GM12873 (cell line): ENCODE data around the gene UBQLN4.

Source experiments
- TF ChIP-seq, protein P1 (sequence below): IDR thresholded peaks from 2 replicates; pipeline ENCODE4 v1.5.1; 2012; ENCODE audit warnings: low read depth, mild to moderate bottlenecking, moderate library complexity, low read length, control low read depth; ENCODE audit not compliant: insufficient read depth; ENCODE audit errors: missing control alignments

Gene UBQLN4

DNA sequence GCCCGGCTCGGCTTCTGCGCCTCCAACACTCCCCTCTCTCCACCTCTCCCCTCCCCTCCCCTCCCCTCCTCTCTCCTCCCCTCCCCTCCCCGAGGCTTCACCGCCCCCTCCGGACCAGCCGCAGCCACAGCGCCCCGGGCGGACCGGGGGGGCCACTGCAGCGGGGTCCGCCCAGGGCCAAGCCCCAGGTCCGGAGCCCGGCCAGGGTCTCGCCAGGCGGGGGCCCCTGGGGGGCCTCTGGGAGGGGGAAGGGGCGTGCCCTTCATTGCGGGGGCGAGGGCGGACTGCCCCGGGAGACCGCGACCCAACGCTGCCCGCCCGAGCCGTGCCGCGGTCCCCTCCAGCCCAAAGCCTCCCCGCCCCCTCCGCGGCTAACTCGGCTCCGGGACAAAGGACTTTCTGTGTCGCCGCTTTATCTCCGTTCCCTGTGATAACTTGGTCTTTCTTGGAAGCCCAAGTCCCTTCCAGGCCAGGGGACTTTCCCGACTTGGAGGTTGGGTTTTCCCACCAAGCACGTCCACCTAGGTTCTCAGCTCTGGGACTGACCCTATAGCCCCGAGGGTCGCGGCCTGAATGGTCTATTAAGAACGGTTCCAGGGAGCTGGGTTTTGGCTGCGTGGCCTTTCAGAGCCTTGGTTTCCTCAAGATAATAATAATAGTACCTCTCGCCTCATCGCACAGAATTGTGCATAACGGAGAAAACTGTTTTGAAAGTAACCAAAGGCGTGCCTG lies at the start of gene UBQLN4:
TSS of gene UBQLN4 (minus strand) at position 31 of the 732 bp plus-strand sequence. CDS start 97 bp downstream, outside the sequence.
- TF ChIP-seq, protein P1, sequence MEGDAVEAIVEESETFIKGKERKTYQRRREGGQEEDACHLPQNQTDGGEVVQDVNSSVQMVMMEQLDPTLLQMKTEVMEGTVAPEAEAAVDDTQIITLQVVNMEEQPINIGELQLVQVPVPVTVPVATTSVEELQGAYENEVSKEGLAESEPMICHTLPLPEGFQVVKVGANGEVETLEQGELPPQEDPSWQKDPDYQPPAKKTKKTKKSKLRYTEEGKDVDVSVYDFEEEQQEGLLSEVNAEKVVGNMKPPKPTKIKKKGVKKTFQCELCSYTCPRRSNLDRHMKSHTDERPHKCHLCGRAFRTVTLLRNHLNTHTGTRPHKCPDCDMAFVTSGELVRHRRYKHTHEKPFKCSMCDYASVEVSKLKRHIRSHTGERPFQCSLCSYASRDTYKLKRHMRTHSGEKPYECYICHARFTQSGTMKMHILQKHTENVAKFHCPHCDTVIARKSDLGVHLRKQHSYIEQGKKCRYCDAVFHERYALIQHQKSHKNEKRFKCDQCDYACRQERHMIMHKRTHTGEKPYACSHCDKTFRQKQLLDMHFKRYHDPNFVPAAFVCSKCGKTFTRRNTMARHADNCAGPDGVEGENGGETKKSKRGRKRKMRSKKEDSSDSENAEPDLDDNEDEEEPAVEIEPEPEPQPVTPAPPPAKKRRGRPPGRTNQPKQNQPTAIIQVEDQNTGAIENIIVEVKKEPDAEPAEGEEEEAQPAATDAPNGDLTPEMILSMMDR, result peak; percentile 61

DNA sequence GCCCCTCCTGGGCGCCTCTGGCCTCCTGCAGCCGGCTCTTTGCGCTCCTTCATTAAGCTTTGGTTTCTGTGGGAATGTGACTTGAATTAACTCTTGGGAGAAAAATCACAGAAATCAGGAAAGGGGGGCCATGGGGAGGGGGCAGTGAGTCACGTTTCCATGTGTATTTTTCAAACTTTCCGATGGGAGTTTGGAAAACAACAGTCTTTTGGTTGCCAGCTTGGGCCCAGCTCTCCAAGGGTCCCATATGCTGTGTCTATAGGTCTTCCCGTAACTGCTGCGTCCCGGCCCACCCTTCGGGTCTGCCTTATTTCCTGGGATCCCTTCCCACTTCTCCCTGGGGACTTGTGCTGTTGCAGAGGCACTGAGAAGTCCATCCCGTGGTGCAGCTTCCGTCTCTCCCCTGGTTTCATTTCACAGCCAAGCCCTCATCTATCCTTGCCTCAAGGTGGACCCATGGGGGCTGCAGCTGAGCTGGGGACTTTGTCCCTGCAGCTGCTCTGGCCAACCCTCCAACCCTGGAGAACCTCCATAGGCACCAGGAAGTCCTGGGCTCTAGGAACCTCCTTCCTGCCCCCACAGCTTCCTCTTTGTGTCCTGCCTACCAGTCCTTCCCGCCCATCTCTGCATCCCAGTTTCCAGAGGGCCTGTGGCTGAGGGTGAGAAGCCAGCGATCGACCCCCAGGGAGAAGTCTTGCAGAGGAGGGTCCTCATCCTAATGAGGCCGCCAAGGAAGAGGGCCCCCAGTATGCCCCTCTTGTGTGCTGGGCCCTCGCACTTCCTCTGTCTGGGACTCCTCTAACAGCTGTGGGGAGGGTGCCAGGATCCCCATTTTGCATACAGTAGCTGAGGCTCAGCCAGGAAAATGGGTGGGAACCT lies 49.3 kb upstream of the UBQLN4 start:
- TF ChIP-seq, protein P1, result no peak

DNA sequence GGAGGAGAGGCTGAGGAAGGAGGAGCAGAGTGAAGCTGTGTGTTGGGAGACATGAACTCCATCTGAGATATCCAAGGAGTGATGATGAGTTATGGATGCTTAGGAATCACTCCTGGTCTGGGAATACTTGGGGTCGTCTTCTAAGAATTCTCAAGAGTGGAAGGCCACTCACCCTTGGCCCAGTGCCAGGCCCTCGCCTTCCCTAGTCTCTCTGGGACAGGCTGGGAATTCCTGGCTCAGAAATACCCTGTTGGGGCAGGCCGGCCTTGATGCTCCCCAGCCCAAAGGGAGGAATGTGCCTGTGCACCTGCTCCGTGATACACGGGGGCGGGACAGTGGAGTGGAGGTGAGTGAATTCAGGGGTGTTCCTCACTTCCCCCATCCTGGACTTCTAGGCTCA lies 48.3 kb upstream of the UBQLN4 start:
- TF ChIP-seq, protein P1, result no peak

DNA sequence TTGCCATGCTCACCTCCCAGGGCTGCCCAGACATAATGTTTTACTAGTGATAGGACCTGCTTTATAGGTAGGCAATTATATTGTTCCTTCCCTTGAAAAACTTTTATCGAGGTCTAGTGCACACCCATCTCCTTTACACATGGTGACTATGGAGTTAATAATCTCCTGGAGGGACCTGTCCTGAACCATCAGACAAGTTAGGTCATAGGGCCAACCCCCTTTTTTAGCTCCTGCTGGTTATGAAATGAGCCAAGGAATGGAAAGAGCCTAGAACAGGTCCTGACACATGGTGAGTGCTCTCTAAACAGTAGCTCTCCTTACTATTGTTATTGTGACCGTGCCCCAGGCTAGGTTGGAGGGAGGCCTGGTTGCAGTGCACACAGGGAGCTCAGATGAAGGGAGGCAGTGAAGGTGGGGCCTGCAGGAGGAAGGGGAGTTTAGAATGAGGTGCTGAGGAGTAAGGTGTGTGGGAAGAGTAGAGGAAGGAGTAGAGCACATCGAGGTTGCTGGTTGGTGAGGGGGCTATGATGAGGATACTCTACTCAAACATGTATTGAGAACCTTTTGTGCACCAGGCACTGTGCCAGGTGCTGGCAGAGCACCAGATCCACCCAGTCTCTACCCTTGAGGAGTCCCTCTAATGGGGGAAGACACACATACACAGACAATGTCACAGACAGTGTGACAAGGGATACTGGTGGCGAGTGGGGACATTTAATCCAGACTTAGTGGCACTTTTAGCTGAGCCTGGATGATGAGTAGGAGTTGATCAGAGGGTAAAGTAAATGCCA lies 46.8 kb upstream of the UBQLN4 start:
- TF ChIP-seq, protein P1, result no peak

DNA sequence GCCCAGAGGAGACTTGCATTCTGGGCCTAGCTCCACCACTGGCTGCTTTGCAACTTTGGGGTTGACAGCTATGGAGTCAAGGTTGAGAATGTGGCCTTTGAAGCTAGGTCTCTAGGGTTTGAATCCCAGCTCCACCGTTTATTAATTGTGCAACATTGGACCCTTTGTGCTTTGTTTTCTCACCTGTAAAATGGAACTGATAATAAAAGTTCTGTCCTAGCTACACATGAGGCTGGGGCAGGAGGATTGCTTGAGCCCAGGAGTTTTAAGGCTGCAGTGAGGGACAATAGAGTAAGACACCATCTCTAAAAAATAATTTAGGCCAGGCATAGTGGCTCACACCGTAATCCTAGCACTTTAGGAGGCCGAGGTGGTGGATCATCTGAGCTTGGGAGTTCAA lies 45.7 kb upstream of the UBQLN4 start:
- TF ChIP-seq, protein P1, result no peak

DNA sequence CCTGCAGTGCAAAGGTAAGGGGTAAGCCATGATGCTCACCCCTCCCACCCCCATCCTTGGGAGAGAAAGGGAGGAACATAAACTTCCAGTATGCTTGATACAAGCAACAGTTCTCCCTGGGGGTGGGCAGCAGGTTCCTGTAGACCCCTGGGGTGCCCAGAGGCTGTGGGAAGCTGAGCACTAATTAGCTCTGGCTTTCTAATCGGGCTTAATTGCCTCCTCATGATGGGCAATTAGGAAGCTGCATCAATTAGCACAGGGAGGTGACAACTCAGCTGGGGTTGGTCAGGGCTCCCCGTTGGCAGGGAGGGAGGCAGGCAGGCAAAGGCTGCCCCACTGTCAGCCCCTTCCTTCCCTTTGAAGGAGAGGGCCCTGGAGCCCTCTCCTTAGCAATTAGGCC lies 45.2 kb upstream of the UBQLN4 start:
- TF ChIP-seq, protein P1, result no peak
